Diencephalon (tissue), 1 donor: ENCODE results near the gene PPIA. TPM values are rescaled to one million over a fixed set of nuclear protein-coding genes. Genes with fewer than 3 reads are reported as not detected.

Experiments used
- total RNA-seq: library from RNA; depleted of rRNA; stranded (reverse); fragments of >200 nt; gene quantifications from one replicate; pipeline ENCODE4 v1.2.3, GENCODE V29; 2014

PPIA gene
- 674 TPM for total RNA-seq

GRCh38 chr7:44796504-44797328 lies at the start of gene PPIA:
Gene PPIA, plus strand, starts transcription at chr7:44796681. Its CDS starts 44 bp downstream, at chr7:44796725.

DNA sequence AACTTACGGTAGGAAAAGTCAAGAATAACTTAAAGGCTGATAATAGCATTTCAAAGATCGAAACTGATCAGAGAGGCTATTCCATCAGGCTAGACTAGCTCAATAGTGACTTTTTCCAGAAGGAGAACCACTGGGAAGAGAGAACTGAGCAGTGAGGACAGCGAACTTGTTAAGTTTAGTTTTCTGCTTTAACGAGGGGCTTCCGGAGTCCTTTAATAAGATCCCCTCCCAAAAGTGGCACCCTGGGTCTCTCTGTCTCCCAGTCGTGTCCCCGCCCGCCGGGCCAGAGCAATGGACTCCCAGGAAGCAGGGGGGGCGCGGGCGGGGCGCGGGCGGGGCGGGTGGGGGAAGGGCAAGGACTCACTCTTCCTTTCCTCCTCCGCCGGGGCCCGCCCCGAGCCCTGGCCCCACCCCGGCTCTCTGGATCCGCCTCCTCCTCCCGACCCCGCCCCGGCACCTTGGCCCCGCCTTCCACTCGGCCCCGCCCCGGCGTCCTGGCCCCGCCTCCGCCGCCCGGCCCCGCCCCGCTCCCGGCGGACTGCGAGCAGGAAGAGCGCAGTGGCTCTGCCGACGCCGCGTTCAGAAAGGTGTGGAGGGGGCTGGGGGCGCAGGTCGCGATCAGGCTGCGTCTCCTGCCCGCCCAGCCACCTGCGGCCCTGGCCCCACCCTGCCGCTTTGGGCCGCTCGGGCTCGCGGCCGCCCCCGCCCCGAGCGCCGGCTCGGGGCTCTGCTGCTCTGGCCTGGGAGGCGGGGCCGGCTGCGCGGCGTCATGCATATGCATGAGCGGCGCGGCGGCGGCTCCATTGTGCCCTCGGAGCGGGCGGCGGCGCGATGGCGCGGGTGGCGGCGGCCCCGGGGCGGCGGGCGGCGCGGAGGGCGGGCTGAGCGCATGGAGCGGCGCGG lies 48.2 kb upstream of the PPIA start, which contains the start of gene ZMIZ2:
Gene ZMIZ2, plus strand, starts transcription at position 803 of the 903 bp plus-strand sequence. CDS start 7,403 bp downstream, outside the sequence.

DNA sequence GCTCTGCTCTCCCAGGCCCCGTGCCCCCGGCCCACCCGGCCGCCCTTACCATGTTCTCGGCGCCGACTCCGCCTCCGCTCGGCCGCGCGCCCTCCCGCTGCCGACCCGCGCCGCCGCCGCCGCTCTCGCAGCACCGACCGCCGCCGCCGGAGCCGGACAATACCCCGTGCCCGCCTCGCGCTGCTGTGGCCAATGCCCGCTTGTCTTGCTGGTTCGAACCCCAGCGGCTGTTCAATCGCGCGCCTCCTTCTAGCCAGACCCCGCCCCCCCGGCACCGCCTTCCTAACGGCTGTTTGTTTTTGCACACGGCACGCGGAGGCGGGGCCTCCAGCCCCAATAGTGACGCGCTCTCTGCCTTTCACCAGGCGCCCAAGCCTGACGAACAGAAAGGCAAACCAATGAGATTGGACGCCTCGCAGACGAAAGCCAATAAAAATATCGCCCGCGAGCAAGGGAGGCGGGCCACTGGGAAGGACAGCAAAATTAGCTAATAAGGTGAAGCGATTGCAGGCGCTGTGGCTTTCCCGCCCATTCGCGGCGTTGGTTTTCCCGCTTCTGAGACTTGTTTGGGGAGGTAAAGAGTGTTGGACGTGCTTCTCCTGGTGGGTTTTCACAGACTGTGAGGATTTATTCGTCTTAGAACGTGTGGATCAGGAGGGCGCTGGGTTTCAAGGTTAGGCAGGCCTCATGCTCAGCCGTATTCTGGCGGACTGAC lies 51.6 kb downstream of the PPIA start, which contains the start of gene H2AZ2:
Gene H2AZ2, minus strand, starts transcription at position 168 of the 715 bp plus-strand sequence. Its CDS starts 116 bp downstream, at position 52.

Other genes starting within 250 kb of the PPIA start
- 39.7 TPM for gene DDX56, start 222.8 kb upstream of the PPIA start, total RNA-seq
- 61.6 TPM for gene TMED4, start 214.4 kb upstream of the PPIA start, total RNA-seq
- 60.9 TPM for gene OGDH, start 190.1 kb upstream of the PPIA start, total RNA-seq
- gene ZMIZ2, start 47.8 kb upstream of the PPIA start, total RNA-seq, result 20.3 TPM
- 208 TPM for gene H2AZ2, start 51.4 kb downstream of the PPIA start, total RNA-seq
- gene PURB, start 88.8 kb downstream of the PPIA start, total RNA-seq, result 38.5 TPM
- gene MYO1G, start 182.3 kb downstream of the PPIA start, total RNA-seq, result 0.46 TPM
- 26.1 TPM for gene CCM2, start 203.5 kb downstream of the PPIA start, total RNA-seq